GM18519 (cell line): ENCODE measurements around the gene KLHL29.

Experiments
- ATAC-seq: cut with Tn5 transposase; IDR thresholded peaks from one replicate; pipeline ENCODE4 v1.9.1; 2021; ENCODE audit warnings: mild to moderate bottlenecking, moderate library complexity; ENCODE audit not compliant: unreplicated experiment, low FRiP score

KLHL29 gene

GRCh38 chr2:23637011-23637778, 252.2 kb downstream of the KLHL29 start:
- ATAC-seq, result no peak

GRCh38 chr2:23639406-23639982, 254.5 kb downstream of the KLHL29 start:
- ATAC-seq, result no peak

GRCh38 chr2:23640711-23641110, 255.7 kb downstream of the KLHL29 start:
- no peak for ATAC-seq

GRCh38 chr2:23642516-23642915, 257.5 kb downstream of the KLHL29 start:
- ATAC-seq, result no peak

GRCh38 chr2:23645230-23645808, 260.3 kb downstream of the KLHL29 start:
- ATAC-seq, result no peak

GRCh38 chr2:23647563-23647962, 262.6 kb downstream of the KLHL29 start:
- ATAC-seq, result no peak

- ATAC-seq, result no peak
These were observed 264.3 kb downstream of the KLHL29 start for GRCh38 chr2:23649303-23649702.

- ATAC-seq, result no peak
These were observed 264.8 kb downstream of the KLHL29 start for GRCh38 chr2:23649819-23650218.

- ATAC-seq, result no peak
These were observed 266.5 kb downstream of the KLHL29 start for GRCh38 chr2:23651187-23652080.

GRCh38 chr2:23653326-23653725, 268.3 kb downstream of the KLHL29 start:
- no peak for ATAC-seq

GRCh38 chr2:23654756-23655155, 269.8 kb downstream of the KLHL29 start:
- ATAC-seq, result no peak

- no peak for ATAC-seq
These were observed 271.1 kb downstream of the KLHL29 start for GRCh38 chr2:23655934-23656596.

- no peak for ATAC-seq
These were observed 271.6 kb downstream of the KLHL29 start for GRCh38 chr2:23656597-23656973.

- no peak for ATAC-seq
These were observed 272.4 kb downstream of the KLHL29 start for GRCh38 chr2:23657371-23657770.

- no peak for ATAC-seq
These were observed 273.0 kb downstream of the KLHL29 start for GRCh38 chr2:23657934-23658333.

- no peak for ATAC-seq
These were observed 273.5 kb downstream of the KLHL29 start for GRCh38 chr2:23658466-23658942.

- no peak for ATAC-seq
These were observed 274.3 kb downstream of the KLHL29 start for GRCh38 chr2:23659328-23659727.

GRCh38 chr2:23659773-23660172, 274.8 kb downstream of the KLHL29 start:
- no peak for ATAC-seq

GRCh38 chr2:23660237-23660636, 275.3 kb downstream of the KLHL29 start:
- ATAC-seq, result no peak
